KOPT-K1 (cell line): ENCODE results near the gene TUBGCP3.
"Not testable (repeated sequence)": the region's sequence is repeated elsewhere in the genome, so short reads cannot be mapped to it uniquely, and the experiment has no call there.

Experiments
- H3K27ac ChIP-seq: fragments of 200-600 bp; sonication (generic); 2 replicates; pipeline ENCODE4 v1.5.1; 2016; ENCODE audit warnings: antibody characterized with exemption, mild to moderate bottlenecking, low read depth, low read length; ENCODE audit not compliant: poor library complexity, severe bottlenecking
- H3K36me3 ChIP-seq: fragments of 200-600 bp; sonication (generic); 2 replicates; pipeline ENCODE4 v1.5.1; 2017; ENCODE audit warnings: antibody characterized with exemption, mild to moderate bottlenecking, low read length, moderate library complexity; ENCODE audit not compliant: insufficient read depth
- H3K9me3 ChIP-seq: fragments of 200-600 bp; sonication (generic); 2 replicates; pipeline ENCODE4 v1.5.1; 2017; ENCODE audit warnings: antibody characterized with exemption, low read length, mild to moderate bottlenecking; ENCODE audit not compliant: insufficient read depth, poor library complexity, severe bottlenecking

TUBGCP3 gene

GRCh38 chr13:112509190-112509589 is 78.8 kb downstream of the TUBGCP3 start:
- Histone ChIP-seq H3K27ac (no peak overlapping the region), H3K9me3 (no peaks in the 10 kb centered on the region), H3K36me3 (peaks cover 98% of the 10 kb centered on the region)

DNA sequence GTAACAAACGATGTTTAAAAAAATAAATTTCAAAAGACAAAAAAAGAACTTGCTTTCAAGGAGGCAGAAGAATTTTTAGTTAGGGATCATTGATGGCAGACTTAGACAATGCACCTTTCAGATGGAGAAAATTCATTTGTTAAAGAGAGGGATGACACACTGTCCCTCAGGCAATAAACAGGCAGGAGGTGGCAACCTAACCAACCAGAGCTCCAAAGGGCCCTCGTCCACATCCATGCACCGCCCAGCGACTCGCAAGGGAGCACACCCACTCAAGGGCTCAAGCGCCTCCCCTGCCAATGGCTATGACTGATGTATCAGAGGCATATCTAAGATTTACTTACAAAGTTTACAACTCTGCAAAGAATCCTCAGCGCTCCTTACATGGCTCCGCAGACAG is 81.9 kb downstream of the TUBGCP3 start:
- H3K9me3 ChIP-seq, result no peaks in the 10 kb centered on the region
- H3K36me3 ChIP-seq, result peaks cover 99% of the 10 kb centered on the region
- no peak overlapping the region for H3K27ac ChIP-seq

DNA sequence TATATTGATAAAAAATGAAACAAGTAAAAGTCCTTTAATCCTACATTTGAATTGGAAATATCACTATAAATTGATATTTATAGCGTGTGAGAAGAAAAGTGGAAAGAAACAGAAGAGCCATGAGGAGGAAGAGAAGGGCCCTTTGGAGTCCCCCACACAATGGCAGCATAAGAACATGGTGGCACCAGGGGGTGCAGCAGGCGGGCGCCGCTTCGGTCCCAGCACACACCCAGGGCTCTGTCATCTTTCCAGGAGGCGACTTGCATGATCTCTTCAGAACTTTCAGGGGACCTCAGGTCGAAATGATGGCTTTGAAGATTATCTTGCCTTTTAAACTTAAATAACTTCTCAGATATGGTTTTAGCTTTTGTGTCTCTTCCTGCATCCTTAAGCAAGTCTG is 91.8 kb downstream of the TUBGCP3 start:
- Histone ChIP-seq H3K27ac (no peak overlapping the region), H3K9me3 (no peaks in the 10 kb centered on the region), H3K36me3 (peaks cover 73% of the 10 kb centered on the region)

- Histone ChIP-seq H3K27ac (no peak overlapping the region), H3K36me3 (peaks cover 66% of the 10 kb centered on the region), H3K9me3 (no peaks in the 10 kb centered on the region)
Observed at GRCh38 chr13:112495465-112495864, 92.5 kb downstream of the TUBGCP3 start.

- H3K9me3 ChIP-seq, result no peaks in the 10 kb centered on the region
- no peak overlapping the region for H3K27ac ChIP-seq
- peaks cover 51% of the 10 kb centered on the region for H3K36me3 ChIP-seq
Observed at GRCh38 chr13:112489199-112489598, 98.8 kb downstream of the TUBGCP3 start.

GRCh38 chr13:112488343-112489050 is 99.5 kb downstream of the TUBGCP3 start:
- not testable (repeated sequence) for H3K27ac ChIP-seq, H3K9me3 ChIP-seq
- peaks cover 53% of the 10 kb centered on the region for H3K36me3 ChIP-seq

DNA sequence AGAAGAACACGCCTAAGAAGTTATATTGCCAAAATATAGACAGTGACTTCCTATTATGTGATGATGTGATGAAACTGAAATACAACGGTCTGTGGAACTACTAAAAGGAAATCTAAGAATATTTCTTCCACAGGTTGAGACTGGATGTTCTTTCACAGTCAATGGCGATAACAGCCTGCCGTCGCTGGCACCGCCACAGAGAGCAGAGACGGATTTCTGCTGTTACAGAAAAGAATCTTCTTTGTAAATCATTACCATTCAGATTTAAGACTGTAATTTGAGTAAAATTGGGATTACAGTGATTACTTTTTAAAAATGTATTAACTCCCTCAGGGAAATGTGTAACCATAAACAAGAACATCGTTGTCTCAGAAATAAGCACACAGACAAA is 100.8 kb downstream of the TUBGCP3 start:
- H3K9me3 ChIP-seq, result no peaks in the 10 kb centered on the region
- no peak overlapping the region for H3K27ac ChIP-seq
- H3K36me3 ChIP-seq, result peaks cover 54% of the 10 kb centered on the region

DNA sequence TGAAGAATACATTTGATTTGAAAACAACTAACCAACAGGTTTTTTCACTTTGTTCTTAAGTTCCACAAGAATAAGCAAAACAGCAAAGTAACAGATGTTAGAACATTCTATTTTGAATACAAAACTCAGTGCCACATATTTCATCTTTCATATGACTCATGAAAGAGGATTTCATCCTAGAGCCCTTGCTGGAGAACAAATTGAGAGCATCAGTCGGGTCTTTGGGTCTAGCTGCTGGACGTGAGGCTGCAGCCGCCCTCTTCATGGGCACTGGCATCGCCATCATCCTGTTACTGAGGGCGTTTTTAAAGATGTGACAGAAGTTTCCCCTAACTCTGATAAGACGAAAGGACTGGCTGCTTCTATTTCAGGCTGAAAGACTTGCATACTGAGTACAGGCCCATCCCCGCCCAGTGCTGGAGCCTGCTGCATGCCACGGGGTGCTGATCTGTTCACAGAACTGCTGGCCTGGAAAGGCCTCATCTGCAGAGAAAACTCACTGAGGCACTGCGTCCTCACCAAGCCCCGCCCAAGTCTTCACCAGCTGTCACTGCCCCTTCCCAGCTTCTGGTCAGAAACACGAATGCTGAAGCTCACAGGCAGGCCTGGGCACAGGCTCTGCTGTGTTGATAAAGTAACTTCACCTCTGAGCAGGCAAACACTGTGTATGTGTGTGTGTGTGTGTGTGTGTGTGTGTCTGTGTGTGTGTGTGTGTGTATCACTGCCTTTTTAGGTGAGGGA is 101.4 kb downstream of the TUBGCP3 start:
- Histone ChIP-seq H3K9me3 (no peaks in the 10 kb centered on the region), H3K27ac (no peak overlapping the region), H3K36me3 (peaks cover 52% of the 10 kb centered on the region)

DNA sequence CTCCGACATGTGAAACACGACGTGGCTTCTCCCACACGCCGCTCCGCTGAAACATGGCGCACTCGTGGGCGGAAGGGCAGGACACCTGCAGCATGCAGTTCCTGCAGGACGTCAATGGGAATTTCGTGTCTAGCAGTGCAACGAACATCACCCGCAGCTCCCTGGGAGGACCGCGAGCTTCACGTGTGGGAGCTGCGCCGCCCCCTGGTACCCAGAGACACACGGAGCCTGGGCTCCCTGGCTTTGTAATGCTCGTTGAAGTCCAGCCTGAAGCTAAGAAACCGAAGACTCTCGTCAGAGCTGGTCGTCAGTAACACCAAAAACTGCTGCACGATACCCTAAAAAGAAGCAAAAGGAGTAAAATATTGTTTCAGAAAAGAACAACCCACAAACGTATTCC is 102.1 kb downstream of the TUBGCP3 start:
- not testable (repeated sequence) for H3K27ac ChIP-seq, H3K9me3 ChIP-seq
- H3K36me3 ChIP-seq, result peaks cover 50% of the 10 kb centered on the region

- no peaks in the 10 kb centered on the region for H3K9me3 ChIP-seq
- H3K27ac ChIP-seq, result no peak overlapping the region
- H3K36me3 ChIP-seq, result peaks cover 40% of the 10 kb centered on the region
Observed at GRCh38 chr13:112483299-112483698, 104.7 kb downstream of the TUBGCP3 start.

- Histone ChIP-seq H3K9me3 (no peaks in the 10 kb centered on the region), H3K27ac (no peak overlapping the region), H3K36me3 (peaks cover 27% of the 10 kb centered on the region)
Observed at GRCh38 chr13:112481458-112481857, 106.5 kb downstream of the TUBGCP3 start.

DNA sequence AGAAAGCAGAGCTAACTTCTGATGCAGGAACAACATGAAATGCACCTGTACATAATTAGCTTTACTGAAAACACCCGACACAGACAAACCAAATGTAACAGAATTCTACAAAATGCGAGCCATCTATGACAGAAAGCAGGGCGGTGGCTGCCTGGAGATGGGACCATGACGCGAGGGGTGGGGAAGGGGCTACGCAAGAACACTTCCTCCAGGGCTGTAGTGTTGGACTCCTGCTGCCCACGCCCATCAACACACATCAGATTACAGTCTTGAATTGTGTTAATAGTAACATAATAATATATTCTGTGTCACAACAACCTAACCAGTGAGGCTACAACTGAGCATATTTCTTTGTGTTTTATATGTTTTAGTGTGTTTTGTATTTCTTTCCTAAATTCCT is 108.6 kb downstream of the TUBGCP3 start:
- Histone ChIP-seq H3K36me3 (peaks cover 10% of the 10 kb centered on the region; the same call in 1 of the 2 replicates), H3K27ac (no peak overlapping the region), H3K9me3 (no peaks in the 10 kb centered on the region)

DNA sequence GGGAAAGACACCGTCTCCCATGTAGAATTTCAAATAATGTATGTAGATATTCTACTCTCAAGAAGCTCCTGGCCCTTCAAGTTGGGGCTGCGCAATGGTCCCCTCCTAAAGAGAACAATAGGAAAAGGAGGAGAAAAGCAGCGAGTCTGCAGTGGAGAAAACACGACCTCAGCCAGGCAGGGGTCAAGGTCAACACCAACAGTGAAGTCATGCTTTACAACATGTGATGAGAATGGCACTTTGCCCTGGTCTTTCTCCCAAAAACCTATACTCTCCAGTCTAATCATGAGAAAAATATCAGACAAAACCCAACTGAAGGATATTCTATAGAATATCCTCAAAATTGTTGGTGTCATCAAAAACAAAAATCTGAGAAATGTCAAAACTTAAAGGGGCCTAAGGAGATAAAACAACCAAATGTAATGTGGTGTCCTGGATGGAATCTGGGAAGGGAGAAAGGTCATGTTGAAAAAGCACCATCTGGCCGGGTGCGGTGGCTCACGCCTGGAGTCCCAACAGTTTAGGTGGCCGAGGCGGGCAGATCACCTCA is 110.8 kb downstream of the TUBGCP3 start:
- Histone ChIP-seq H3K36me3 (no peaks in the 10 kb centered on the region), H3K27ac (no peak overlapping the region), H3K9me3 (no peaks in the 10 kb centered on the region)

GRCh38 chr13:112475889-112476288 is 112.1 kb downstream of the TUBGCP3 start:
- Histone ChIP-seq H3K9me3 (no peaks in the 10 kb centered on the region), H3K27ac (no peak overlapping the region), H3K36me3 (no peaks in the 10 kb centered on the region)

DNA sequence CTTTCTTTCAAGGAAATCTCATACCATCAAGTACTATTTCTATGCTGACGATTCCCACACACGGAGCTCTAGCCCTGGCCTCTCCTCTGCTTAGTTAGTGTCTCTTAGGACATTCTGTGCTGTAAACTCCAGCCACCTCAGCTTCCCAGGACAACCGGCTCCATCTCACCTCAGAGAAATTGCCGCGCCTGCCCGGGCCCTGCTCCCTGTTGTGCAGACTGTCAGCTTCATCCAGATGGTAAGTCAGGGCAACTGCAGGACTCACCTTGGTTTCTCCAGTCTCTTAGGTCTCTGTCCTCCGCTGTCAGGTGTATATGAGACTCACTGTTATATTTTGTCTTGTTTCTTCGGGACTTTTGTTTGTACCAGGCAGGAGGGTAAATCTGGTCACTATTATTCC is 113.1 kb downstream of the TUBGCP3 start:
- Histone ChIP-seq H3K9me3 (no peaks in the 10 kb centered on the region), H3K27ac (no peak overlapping the region), H3K36me3 (no peaks in the 10 kb centered on the region)

- Histone ChIP-seq H3K27ac (no peak overlapping the region), H3K36me3 (no peaks in the 10 kb centered on the region), H3K9me3 (no peaks in the 10 kb centered on the region)
Observed at GRCh38 chr13:112473818-112474217, 114.1 kb downstream of the TUBGCP3 start.
